HEK293 (cell line): Measurements from ENCODE around the gene DCST2.

Source experiments
- EGR2 ChIP-seq: fragments of 450-650 bp; formaldehyde crosslinking; IDR thresholded peaks from 2 replicates; pipeline ENCODE4 v1.5.1; 2016; ENCODE audit warnings: low read depth, missing biosample characterization, missing genetic modification characterization
- GFI1B ChIP-seq: fragments of 450-650 bp; formaldehyde crosslinking; IDR thresholded peaks from 2 replicates; pipeline ENCODE4 v1.5.1; 2016; ENCODE audit warnings: missing biosample characterization, missing genetic modification characterization
- GLI2 ChIP-seq: fragments of 450-650 bp; formaldehyde crosslinking; IDR thresholded peaks from 2 replicates; pipeline ENCODE4; 2017; ENCODE audit warnings: missing biosample characterization, missing genetic modification characterization, low read depth, borderline replicate concordance
- INSM2 ChIP-seq: fragments of 450-650 bp; formaldehyde crosslinking; IDR thresholded peaks from 2 replicates; pipeline ENCODE4 v1.5.1; 2016; ENCODE audit warnings: missing biosample characterization, missing genetic modification characterization
- KLF1 ChIP-seq: fragments of 450-650 bp; formaldehyde crosslinking; IDR thresholded peaks from 2 replicates; pipeline ENCODE4 v1.5.1; 2016; ENCODE audit warnings: missing biosample characterization, missing genetic modification characterization
- PRDM1 ChIP-seq: fragments of 450-650 bp; formaldehyde crosslinking; IDR thresholded peaks from 2 replicates; pipeline ENCODE4; 2016; ENCODE audit warnings: missing biosample characterization, missing genetic modification characterization
- SP3 ChIP-seq: fragments of 450-650 bp; formaldehyde crosslinking; IDR thresholded peaks from 2 replicates; pipeline ENCODE4 v1.5.1; 2016; ENCODE audit warnings: missing biosample characterization, missing genetic modification characterization
- WT1 ChIP-seq: fragments of 450-650 bp; formaldehyde crosslinking; IDR thresholded peaks from 2 replicates; pipeline ENCODE4 v1.5.1; 2016; ENCODE audit warnings: missing biosample characterization, missing genetic modification characterization
- YY1 ChIP-seq: fragments of 450-650 bp; formaldehyde crosslinking; IDR thresholded peaks from 2 replicates; pipeline ENCODE4 v1.5.1; 2018; ENCODE audit warnings: missing biosample characterization, missing genetic modification characterization
- YY2 ChIP-seq: fragments of 450-650 bp; formaldehyde crosslinking; IDR thresholded peaks from 2 replicates; pipeline ENCODE4 v1.5.1; 2016; ENCODE audit warnings: missing biosample characterization, missing genetic modification characterization
- ZBTB48 ChIP-seq: fragments of 450-650 bp; formaldehyde crosslinking; IDR thresholded peaks from 2 replicates; pipeline ENCODE4 v1.5.1; 2016; ENCODE audit warnings: missing biosample characterization, missing genetic modification characterization
- ZFP41 ChIP-seq: fragments of 450-650 bp; formaldehyde crosslinking; IDR thresholded peaks from 2 replicates; pipeline ENCODE4 v1.5.1; 2016; ENCODE audit warnings: missing biosample characterization, missing genetic modification characterization, borderline replicate concordance
- ZNF10 ChIP-seq: fragments of 450-650 bp; formaldehyde crosslinking; IDR thresholded peaks from 2 replicates; pipeline ENCODE4 v1.5.1; 2017; ENCODE audit warnings: missing biosample characterization, missing genetic modification characterization
- ZNF157 ChIP-seq: fragments of 450-650 bp; formaldehyde crosslinking; IDR thresholded peaks from 2 replicates; pipeline ENCODE4 v1.5.1; 2016; ENCODE audit warnings: missing biosample characterization, missing genetic modification characterization
- ZNF169 ChIP-seq: fragments of 450-650 bp; formaldehyde crosslinking; IDR thresholded peaks from 2 replicates; pipeline ENCODE4 v1.5.1; 2016; ENCODE audit warnings: missing biosample characterization, missing genetic modification characterization
- ZNF175 ChIP-seq: fragments of 450-650 bp; formaldehyde crosslinking; IDR thresholded peaks from 2 replicates; pipeline ENCODE4 v1.5.1; 2016; ENCODE audit warnings: missing biosample characterization, missing genetic modification characterization
- ZNF2 ChIP-seq: fragments of 450-650 bp; formaldehyde crosslinking; IDR thresholded peaks from 2 replicates; pipeline ENCODE4 v1.5.1; 2016; ENCODE audit warnings: missing biosample characterization, missing genetic modification characterization
- ZNF24 ChIP-seq: fragments of 450-650 bp; formaldehyde crosslinking; IDR thresholded peaks from 2 replicates; pipeline ENCODE4 v1.5.1; 2016; ENCODE audit warnings: missing biosample characterization, missing genetic modification characterization
- ZNF302 ChIP-seq: fragments of 450-650 bp; formaldehyde crosslinking; IDR thresholded peaks from 2 replicates; pipeline ENCODE4 v1.5.1; 2016; ENCODE audit warnings: missing biosample characterization, missing genetic modification characterization, low read depth
- ZNF311 ChIP-seq: fragments of 450-650 bp; formaldehyde crosslinking; IDR thresholded peaks from 2 replicates; pipeline ENCODE4 v1.5.1; 2017; ENCODE audit warnings: missing biosample characterization, missing genetic modification characterization, borderline replicate concordance
- ZNF366 ChIP-seq: fragments of 450-650 bp; formaldehyde crosslinking; conservative IDR thresholded peaks from 2 replicates; pipeline ENCODE4 v1.5.1; 2016; ENCODE audit warnings: missing biosample characterization, missing genetic modification characterization
- ZNF423 ChIP-seq: fragments of 450-650 bp; formaldehyde crosslinking; IDR thresholded peaks from 2 replicates; pipeline ENCODE4 v1.5.1; 2016; ENCODE audit warnings: missing biosample characterization, missing genetic modification characterization
- ZNF639 ChIP-seq: fragments of 450-650 bp; formaldehyde crosslinking; IDR thresholded peaks from 2 replicates; pipeline ENCODE4 v1.5.1; 2016; ENCODE audit warnings: missing biosample characterization, missing genetic modification characterization
- ZNF747 ChIP-seq: fragments of 450-650 bp; formaldehyde crosslinking; IDR thresholded peaks from 2 replicates; pipeline ENCODE4 v1.5.1; 2016; ENCODE audit warnings: missing biosample characterization, missing genetic modification characterization
- ZNF768 ChIP-seq: fragments of 450-650 bp; formaldehyde crosslinking; IDR thresholded peaks from 2 replicates; pipeline ENCODE4 v1.5.1; 2018; ENCODE audit warnings: missing biosample characterization, mild to moderate bottlenecking, missing genetic modification characterization
- ZNF830 ChIP-seq: fragments of 450-650 bp; IDR thresholded peaks from 2 replicates; pipeline ENCODE4 v1.5.0; 2018; ENCODE audit warnings: missing biosample characterization, missing genetic modification characterization, low read depth, mild to moderate bottlenecking, moderate library complexity
- ZNF837 ChIP-seq: fragments of 450-650 bp; formaldehyde crosslinking; IDR thresholded peaks from 2 replicates; pipeline ENCODE4 v1.5.1; 2016; ENCODE audit warnings: missing biosample characterization, missing genetic modification characterization
- ZXDB ChIP-seq: fragments of 450-650 bp; formaldehyde crosslinking; IDR thresholded peaks from 2 replicates; pipeline ENCODE4 v1.5.1; 2016; ENCODE audit warnings: missing biosample characterization, missing genetic modification characterization
- TF ChIP-seq, protein P1 (sequence below): fragments of 450-650 bp; formaldehyde crosslinking; IDR thresholded peaks from 2 replicates; pipeline ENCODE4 v1.5.1; 2016; ENCODE audit warnings: missing biosample characterization, missing genetic modification characterization
- TF ChIP-seq, protein P2 (sequence below): fragments of 450-650 bp; formaldehyde crosslinking; IDR thresholded peaks from 2 replicates; pipeline ENCODE4 v1.5.1; 2016; ENCODE audit warnings: missing biosample characterization, missing genetic modification characterization

The DCST2 gene

DNA sequence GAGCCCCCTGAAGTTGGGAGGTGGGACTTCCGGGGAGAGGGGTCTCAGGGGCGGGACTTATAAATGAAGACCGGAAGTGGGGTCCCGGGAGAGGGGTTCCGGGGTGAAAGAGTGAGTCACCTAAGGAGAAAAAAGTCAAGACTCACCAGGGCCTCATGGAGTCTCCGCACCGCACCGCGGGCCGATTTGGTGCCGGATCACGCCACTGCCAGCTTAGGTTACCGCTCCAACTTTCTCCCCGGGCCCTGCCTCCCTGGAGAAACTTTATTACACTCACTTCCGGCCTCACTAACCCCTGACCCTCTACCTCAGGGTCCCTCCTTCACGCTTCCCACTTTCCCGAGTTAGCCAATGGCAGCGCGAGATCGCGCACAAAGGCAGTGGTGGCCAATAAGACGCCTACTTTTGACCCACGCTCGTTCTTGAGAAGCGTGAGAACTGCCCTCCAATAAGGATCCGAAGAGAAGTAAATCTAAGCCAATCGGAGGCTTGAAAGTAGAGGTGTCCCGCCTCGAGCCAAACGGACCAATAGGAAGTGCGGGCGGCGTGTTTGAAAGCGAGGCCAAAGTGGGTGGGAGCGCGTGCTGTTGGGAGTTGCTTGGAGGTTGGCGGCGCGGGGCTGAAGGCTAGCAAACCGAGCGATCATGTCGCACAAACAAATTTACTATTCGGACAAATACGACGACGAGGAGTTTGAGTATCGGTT lies 59.3 kb downstream of the DCST2 start, which contains the start of gene CKS1B (continued):
- TF ChIP-seq ZBTB48 (tag by site-specific recombination): peak; percentile 31; the same call in 1 of the 2 replicates
- TF ChIP-seq ZNF423: peak; percentile 84
- TF ChIP-seq ZXDB: peak; percentile 83
- TF ChIP-seq ZNF639 (tag by site-specific recombination): peak; percentile 69
- TF ChIP-seq PRDM1 (tag by site-specific recombination): peak; percentile 97
- TF ChIP-seq ZNF311 (tag by site-specific recombination): no peak
- no peak for TF ChIP-seq ZFP41 (tag by site-specific recombination)
- 0 out of 2 replicates have a peak, but pooled peaks have one; percentile 19 for TF ChIP-seq ZNF24 (tag by site-specific recombination)
- no peak for TF ChIP-seq GLI2
- no peak for TF ChIP-seq KLF1 (tag by site-specific recombination)
- no peak for TF ChIP-seq ZNF175
- TF ChIP-seq ZNF768 (tag by site-specific recombination): no peak
- TF ChIP-seq ZNF830 (tag by site-specific recombination): no peak
- TF ChIP-seq ZNF169 (tag by site-specific recombination): no peak
- no peak for TF ChIP-seq ZNF2 (tag by site-specific recombination)
- TF ChIP-seq GFI1B: no peak
- TF ChIP-seq, protein P1, sequence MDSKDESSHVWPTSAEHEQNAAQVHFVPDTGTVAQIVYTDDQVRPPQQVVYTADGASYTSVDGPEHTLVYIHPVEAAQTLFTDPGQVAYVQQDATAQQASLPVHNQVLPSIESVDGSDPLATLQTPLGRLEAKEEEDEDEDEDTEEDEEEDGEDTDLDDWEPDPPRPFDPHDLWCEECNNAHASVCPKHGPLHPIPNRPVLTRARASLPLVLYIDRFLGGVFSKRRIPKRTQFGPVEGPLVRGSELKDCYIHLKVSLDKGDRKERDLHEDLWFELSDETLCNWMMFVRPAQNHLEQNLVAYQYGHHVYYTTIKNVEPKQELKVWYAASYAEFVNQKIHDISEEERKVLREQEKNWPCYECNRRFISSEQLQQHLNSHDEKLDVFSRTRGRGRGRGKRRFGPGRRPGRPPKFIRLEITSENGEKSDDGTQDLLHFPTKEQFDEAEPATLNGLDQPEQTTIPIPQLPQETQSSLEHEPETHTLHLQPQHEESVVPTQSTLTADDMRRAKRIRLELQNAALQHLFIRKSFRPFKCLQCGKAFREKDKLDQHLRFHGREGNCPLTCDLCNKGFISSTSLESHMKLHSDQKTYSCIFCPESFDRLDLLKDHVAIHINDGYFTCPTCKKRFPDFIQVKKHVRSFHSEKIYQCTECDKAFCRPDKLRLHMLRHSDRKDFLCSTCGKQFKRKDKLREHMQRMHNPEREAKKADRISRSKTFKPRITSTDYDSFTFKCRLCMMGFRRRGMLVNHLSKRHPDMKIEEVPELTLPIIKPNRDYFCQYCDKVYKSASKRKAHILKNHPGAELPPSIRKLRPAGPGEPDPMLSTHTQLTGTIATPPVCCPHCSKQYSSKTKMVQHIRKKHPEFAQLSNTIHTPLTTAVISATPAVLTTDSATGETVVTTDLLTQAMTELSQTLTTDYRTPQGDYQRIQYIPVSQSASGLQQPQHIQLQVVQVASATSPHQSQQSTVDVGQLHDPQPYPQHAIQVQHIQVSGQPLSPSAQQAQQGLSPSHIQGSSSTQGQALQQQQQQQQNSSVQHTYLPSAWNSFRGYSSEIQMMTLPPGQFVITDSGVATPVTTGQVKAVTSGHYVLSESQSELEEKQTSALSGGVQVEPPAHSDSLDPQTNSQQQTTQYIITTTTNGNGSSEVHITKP (tag by site-specific recombination): peak; percentile 13; the same call in 1 of the 2 replicates
- TF ChIP-seq ZNF747 (tag by site-specific recombination): no peak
- TF ChIP-seq ZNF302 (tag by site-specific recombination): no peak
- TF ChIP-seq ZNF10 (tag by site-specific recombination): no peak
- TF ChIP-seq YY1: no peak
- TF ChIP-seq ZNF157: no peak
- TF ChIP-seq SP3 (tag by site-specific recombination): peak; percentile 98
- no peak for TF ChIP-seq ZNF837 (tag by site-specific recombination)
- TF ChIP-seq WT1 (tag by site-specific recombination): no peak
- TF ChIP-seq, protein P2, sequence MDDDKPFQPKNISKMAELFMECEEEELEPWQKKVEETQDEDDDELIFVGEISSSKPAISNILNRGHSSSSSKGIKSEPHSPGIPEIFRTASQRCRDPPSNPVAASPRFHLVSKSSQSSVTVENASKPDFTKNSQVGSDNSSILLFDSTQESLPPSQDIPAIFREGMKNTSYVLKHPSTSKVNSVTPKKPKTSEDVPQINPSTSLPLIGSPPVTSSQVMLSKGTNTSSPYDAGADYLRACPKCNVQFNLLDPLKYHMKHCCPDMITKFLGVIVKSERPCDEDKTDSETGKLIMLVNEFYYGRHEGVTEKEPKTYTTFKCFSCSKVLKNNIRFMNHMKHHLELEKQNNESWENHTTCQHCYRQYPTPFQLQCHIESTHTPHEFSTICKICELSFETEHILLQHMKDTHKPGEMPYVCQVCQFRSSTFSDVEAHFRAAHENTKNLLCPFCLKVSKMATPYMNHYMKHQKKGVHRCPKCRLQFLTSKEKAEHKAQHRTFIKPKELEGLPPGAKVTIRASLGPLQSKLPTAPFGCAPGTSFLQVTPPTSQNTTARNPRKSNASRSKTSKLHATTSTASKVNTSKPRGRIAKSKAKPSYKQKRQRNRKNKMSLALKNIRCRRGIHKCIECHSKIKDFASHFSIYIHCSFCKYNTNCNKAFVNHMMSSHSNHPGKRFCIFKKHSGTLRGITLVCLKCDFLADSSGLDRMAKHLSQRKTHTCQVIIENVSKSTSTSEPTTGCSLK: no peak
- TF ChIP-seq YY2 (tag by site-specific recombination): no peak
- peak; percentile 95 for TF ChIP-seq ZNF366 (tag by site-specific recombination)
- 0 out of 2 replicates have a peak, but pooled peaks have one; percentile 60 for TF ChIP-seq INSM2 (tag by site-specific recombination)
- TF ChIP-seq EGR2 (tag by site-specific recombination): peak; percentile 87
